ENCODE results near the gene TRMT61B.

The TRMT61B gene

GRCh38 chr2:28870146-28870891 is at the start of gene TRMT61B:
TSS of gene TRMT61B (minus strand) at chr2:28870309. CDS start at chr2:28870277, 32 bp downstream.
- DNase-seq, result peak; percentile 37 to 80

DNA sequence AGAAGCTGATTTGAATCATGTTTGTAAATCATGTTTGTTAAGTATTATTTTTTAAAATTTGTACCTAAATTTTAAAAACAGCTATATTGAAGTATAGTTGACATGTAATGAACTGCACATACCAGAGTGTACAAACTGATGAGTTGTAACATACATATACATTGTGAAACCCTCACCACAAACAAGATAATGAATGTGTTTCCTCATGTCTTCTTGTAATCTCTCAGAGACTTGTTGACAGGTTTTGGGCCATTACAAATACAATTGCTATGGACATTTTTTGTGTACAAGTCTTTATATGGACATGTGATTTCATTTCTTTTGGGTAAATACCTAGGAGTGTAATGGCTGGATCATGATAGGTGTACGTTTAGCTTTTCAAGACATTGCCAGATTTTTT is 45.8 kb upstream of the TRMT61B start:
- DNase-seq, result no peak

DNA sequence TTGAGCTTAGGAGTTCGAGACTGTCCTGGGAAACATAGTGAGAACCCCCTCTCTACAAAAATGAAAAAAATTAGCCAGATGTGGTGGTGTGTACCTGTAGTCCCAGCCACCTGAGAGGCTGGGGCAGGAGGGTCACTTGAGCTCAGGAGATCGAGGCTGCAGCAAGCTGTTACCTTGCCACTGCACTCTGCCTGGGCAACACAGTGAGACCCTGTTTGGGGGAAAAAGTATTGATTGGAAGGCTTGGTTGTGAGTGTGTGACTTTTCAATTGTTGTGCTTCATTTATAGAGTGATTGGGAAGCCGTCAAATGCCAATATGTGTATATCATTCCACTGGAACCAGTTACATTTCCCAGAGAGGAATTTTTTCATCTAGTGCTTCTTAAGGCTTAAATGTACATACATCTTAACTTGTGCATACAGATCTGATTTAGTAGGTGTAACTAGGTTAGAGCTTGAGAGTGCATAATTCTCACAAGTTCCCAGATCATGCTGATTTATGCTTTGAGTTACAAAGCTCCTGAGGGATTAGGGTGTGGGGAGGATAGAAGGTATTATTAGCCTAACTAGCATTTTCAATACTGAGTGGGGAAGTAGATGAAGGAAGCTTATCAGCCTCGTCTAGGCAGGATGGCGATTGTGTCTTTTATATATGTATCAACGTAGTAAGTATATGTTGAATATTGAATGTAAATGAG is 39.7 kb upstream of the TRMT61B start:
- DNase-seq, result no peak

GRCh38 chr2:28908172-28908571 is 38.1 kb upstream of the TRMT61B start:
- no peak for DNase-seq

GRCh38 chr2:28906821-28907220 is 36.7 kb upstream of the TRMT61B start:
- no peak for DNase-seq

DNA sequence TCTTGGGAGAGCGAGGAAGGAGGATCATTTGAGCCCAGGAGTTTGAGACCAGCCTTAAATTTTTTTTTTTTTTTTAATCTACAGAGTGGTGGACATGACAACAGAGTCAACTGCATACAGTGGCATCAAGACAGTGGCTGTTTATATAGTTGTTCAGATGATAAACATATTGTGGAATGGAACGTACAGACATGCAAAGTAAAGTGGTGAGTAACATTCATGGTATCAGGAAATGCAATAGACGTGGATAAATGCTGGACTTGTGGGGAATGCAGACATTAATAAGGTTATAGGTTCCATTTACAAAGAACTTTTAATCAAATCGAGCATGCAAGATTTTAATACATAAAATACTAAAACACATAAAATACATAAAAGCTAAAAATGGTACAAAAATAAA is 36.3 kb upstream of the TRMT61B start:
- DNase-seq, result no peak

DNA sequence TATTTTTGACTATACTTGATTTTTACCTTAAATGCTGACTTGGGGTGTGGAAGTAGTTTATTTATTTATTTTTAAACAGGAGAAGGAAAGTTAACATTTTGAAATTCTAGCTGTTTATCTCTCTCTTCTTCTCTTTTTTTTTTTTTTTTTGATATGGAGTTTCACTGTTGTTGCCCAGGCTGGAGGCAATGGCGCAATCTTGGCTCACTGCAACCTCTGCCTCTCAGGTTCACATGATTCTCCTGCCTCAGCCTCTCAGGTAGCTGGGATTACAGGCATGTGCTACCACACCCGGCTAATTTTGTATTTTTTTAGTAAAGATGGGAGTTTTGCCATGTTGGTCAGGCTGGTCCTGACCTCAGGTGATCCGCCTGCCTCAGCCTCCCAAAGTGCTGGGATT is 35.4 kb upstream of the TRMT61B start:
- no peak for DNase-seq

- DNase-seq, result no peak
These were observed 34.8 kb upstream of the TRMT61B start for GRCh38 chr2:28904802-28905457.

DNA sequence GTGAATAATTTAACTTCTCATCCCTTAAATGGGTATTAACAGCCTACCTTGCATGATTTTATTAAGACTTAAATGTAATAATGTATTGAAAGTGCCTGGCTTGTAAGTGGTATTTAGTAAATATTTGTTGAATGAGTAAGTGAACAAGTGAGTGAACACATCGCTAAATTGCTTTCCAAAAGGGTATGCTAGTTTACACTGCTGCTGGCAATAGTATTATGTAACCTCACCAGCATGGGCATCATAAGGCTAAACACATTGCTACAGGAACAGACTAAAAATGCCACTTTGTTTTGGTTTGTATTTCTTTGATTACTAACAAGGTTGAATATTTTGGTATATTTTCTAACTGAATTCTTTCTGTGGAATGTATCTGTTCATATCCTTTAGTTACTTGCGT is 34.2 kb upstream of the TRMT61B start:
- no peak for DNase-seq

DNA sequence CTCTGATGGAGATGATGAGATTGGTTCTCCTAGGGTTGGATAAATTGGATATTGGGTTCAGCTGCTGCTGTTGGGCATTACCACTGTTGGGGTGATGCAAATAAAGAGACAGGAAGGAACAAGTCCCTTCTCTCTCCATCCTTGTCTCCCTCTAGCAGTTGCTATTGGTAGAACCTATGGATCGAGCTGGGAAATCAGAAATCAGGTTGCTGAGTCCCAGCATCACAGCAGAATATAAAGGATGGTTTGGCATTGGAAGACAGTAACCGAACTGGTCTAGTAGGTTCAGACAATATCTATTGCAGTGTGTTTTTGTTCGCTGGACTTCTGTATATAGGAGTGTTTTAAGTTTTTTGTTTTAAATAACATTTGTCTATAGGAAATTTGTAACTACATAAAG is 32.5 kb upstream of the TRMT61B start:
- DNase-seq, result no peak

GRCh38 chr2:28901841-28902240 is 31.7 kb upstream of the TRMT61B start:
- DNase-seq, result no peak

DNA sequence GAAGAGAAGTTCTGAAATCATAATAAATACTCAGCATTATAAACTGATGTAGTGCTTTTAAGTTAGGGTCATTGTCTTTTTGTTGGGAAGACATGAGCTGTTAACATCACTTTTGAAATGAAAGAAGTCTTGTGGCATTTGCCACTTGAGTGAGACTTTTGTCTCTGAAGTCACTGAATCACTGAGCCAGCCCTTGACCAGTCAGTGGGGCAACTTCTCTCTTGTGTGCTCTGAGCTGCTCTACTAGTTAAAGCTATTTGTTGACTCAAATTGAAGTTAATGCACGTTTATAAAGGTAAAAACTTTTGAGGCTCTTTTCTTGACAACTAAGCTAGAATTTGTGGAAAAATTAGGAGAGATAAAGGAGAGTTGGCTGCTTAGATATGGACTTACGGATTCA is 31.1 kb upstream of the TRMT61B start:
- DNase-seq, result no peak

DNA sequence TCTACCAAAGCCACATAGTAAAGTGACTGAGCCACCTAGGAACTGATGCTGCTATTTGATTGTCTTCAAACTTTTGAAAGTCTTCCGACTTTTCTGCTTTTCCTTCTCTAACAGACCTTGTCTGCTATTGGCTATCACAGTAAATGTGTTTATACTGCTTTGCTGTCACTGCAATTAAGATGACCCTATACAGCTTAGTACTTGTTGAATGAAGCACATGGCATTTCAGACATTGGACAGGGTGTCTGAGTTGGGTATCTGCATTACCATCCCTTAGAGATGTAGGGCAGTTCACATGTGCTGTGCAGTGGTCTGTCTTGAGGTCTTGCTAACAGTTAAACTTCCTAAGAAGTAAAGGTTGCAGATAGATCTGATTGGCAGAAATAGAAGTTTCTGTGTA is 27.9 kb upstream of the TRMT61B start:
- no peak for DNase-seq

GRCh38 chr2:28896906-28897305 is 26.8 kb upstream of the TRMT61B start:
- DNase-seq, result no peak

- DNase-seq, result no peak
These were observed 25.2 kb upstream of the TRMT61B start for GRCh38 chr2:28895189-28895893.

- DNase-seq, result peak; percentile 50 to 89
These were observed 24.5 kb upstream of the TRMT61B start, which contains the start of gene WDR43 for GRCh38 chr2:28894470-28895188. TSS of gene WDR43 (plus strand) at chr2:28894667. CDS start at chr2:28894699, 32 bp downstream.

DNA sequence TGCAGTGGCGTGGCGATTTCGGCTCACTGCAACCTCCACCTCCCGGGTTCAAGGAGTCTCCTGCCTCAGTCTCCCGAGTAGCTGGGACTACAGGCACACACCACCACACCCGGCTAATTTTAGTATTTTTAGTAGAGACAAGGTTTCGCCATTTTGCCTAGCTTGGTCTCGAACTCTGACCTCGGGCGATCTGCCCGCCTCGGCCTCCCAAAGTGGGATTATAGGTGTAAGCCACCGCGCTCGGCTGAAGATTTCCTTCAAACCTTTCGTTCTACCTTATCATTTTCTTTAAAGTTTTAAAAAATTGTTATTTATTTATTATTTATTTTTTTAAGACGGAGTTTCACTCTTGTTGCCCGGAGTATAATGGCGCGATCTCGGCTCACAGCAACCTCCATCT is 23.4 kb upstream of the TRMT61B start:
- no peak for DNase-seq

DNA sequence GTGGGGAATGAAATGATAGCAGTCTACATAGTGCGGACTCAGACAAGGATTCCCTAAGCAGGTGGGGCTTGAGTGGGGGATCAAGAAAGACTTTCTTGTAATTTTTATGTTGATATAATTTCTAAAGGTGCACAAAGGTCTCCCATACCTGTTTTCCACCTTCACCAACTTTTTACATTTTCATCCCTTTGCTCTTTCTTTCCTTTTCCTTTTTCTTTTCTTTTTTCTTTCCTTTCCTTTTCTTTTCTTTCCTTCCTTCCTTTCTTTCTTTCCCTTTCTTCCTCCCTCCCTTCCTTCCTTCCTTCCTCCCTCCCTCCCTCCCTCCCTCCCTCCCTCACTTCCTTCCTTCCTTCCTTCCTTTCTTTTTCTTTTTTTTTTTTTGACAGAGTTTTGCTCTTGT is 10.1 kb upstream of the TRMT61B start:
- DNase-seq, result no peak

DNA sequence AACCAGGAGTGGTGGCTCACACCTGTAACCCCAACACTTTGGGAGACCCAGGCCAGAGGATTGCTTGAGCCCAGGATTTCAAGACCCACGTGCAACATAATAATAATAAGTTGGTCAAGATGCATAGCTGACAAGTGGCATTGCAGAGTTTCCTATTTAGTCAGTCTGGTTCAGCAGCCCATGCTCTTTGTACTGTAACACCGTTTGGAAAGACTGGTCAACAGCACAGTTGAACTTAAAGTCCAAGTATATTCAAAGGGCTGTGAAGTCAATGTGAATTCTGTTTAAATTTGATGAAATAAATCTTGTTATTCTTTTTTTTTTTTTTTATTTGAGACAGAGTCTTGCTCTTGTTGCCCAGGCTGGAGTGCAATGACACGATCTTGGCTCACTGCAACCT is 1.5 kb upstream of the TRMT61B start:
- DNase-seq, result no peak

- no peak for DNase-seq
These were observed 489 bp downstream of the TRMT61B start for GRCh38 chr2:28869494-28870145.

GRCh38 chr2:28868611-28869010 is 1.5 kb downstream of the TRMT61B start:
- DNase-seq, result no peak

DNA sequence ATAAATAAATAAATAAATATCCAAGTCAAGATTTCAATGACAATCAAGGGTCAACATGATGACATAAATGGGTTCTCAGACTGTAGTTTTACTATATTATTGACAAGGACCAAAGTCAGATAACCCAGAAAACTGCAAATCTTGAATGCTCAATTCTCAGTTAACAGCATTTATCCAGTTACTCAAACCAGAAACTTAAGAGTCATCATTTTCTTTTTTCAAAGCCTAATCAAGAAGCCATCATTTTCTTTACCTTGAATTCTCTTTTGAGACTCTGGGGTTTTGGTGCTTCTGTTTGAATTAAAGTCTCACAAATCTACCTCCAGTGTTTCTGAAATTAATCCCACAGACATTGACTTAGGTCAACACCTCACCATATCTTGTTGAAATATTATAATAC is 14.1 kb downstream of the TRMT61B start:
- DNase-seq, result no peak

Data from cerebellar nuclear complex (tissue), 1 donor.